IPS DF 19.7 (cell line): Measurements from ENCODE around the gene MRPS18B.

Experiments used
- DNase-seq: peaks from one replicate; pipeline ENCODE4 v3.0.0-alpha.2; 2013; ENCODE audit warnings: low read depth, low spot score

MRPS18B gene

GRCh38 chr6:30617565-30618269 lies at the start of gene MRPS18B:
TSS of gene MRPS18B (plus strand) at chr6:30617840. CDS start at chr6:30617866, 26 bp downstream.
- peak; percentile 86 for DNase-seq

- DNase-seq, result no peak
Measured at GRCh38 chr6:30568245-30568644, 49.4 kb upstream of the MRPS18B start.

GRCh38 chr6:30570263-30570662 lies 47.4 kb upstream of the MRPS18B start:
- DNase-seq, result no peak

GRCh38 chr6:30570740-30571074 lies 46.9 kb upstream of the MRPS18B start:
- no peak for DNase-seq

GRCh38 chr6:30571075-30571761 lies 46.4 kb upstream of the MRPS18B start, which contains the start of gene ABCF1:
TSS of gene ABCF1 (plus strand) at chr6:30571442. CDS start at chr6:30571488, 46 bp downstream.
- DNase-seq, result peak; percentile 71

GRCh38 chr6:30571762-30572082 lies 45.9 kb upstream of the MRPS18B start:
- DNase-seq, result no peak

GRCh38 chr6:30572148-30572547 lies 45.5 kb upstream of the MRPS18B start:
- DNase-seq, result no peak

GRCh38 chr6:30573113-30573512 lies 44.5 kb upstream of the MRPS18B start:
- DNase-seq, result no peak

- no peak for DNase-seq
Measured at GRCh38 chr6:30578051-30578450, 39.6 kb upstream of the MRPS18B start.

GRCh38 chr6:30583921-30584320 lies 33.7 kb upstream of the MRPS18B start:
- no peak for DNase-seq

GRCh38 chr6:30589754-30590358 lies 27.8 kb upstream of the MRPS18B start:
- DNase-seq, result no peak

- DNase-seq, result no peak
Measured at GRCh38 chr6:30590509-30590908, 27.1 kb upstream of the MRPS18B start.

- DNase-seq, result no peak
Measured at GRCh38 chr6:30591008-30591407, 26.6 kb upstream of the MRPS18B start.

GRCh38 chr6:30592287-30592686 lies 25.4 kb upstream of the MRPS18B start:
- DNase-seq, result no peak

GRCh38 chr6:30597315-30598144 lies 20.1 kb upstream of the MRPS18B start:
- peak; percentile 50 for DNase-seq

GRCh38 chr6:30598912-30599624 lies 18.6 kb upstream of the MRPS18B start:
- DNase-seq, result no peak

GRCh38 chr6:30599625-30600324 lies 17.9 kb upstream of the MRPS18B start:
- no peak for DNase-seq

GRCh38 chr6:30600451-30600961 lies 17.1 kb upstream of the MRPS18B start:
- DNase-seq, result no peak

GRCh38 chr6:30601436-30601814 lies 16.2 kb upstream of the MRPS18B start:
- no peak for DNase-seq

- no peak for DNase-seq
Measured at GRCh38 chr6:30601815-30602641, 15.6 kb upstream of the MRPS18B start.
